ENCODE measurements around the gene SDF2. TPM values are rescaled to one million over a fixed set of nuclear protein-coding genes. Genes with fewer than 3 reads are reported as not detected.

The SDF2 gene
- total RNA-seq, 1 donor from 2014 or later: 48.8 TPM

DNA sequence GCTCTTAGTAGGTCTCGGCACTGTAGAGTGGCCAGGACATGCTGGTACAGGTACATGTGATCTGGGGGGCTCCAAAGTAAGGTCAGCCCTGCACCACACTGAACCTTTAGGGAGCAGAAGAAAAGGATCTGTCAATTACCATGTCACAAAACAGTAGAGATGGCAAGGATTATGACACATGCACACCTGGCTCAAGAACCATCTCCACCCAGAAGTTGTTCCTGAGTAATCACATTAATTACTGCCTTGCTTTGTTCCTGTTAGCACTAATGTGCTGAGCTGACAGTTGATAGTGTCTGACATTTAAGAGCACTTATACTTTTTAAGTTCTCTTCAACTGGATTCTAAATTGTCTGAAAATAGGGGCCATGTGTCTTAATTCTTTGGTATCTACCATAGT lies 26.2 kb downstream of the SDF2 start:
- H3K4me3 ChIP-seq: no peak overlapping the region
- H3K27me3 ChIP-seq (ENCODE audit: low read depth): no peaks in the 10 kb centered on the region
- H3K36me3 ChIP-seq: peaks cover 100% of the 10 kb centered on the region
- no peak for ATAC-seq
- no peak for DNase-seq
- TF ChIP-seq, protein P1, sequence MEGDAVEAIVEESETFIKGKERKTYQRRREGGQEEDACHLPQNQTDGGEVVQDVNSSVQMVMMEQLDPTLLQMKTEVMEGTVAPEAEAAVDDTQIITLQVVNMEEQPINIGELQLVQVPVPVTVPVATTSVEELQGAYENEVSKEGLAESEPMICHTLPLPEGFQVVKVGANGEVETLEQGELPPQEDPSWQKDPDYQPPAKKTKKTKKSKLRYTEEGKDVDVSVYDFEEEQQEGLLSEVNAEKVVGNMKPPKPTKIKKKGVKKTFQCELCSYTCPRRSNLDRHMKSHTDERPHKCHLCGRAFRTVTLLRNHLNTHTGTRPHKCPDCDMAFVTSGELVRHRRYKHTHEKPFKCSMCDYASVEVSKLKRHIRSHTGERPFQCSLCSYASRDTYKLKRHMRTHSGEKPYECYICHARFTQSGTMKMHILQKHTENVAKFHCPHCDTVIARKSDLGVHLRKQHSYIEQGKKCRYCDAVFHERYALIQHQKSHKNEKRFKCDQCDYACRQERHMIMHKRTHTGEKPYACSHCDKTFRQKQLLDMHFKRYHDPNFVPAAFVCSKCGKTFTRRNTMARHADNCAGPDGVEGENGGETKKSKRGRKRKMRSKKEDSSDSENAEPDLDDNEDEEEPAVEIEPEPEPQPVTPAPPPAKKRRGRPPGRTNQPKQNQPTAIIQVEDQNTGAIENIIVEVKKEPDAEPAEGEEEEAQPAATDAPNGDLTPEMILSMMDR (IDR thresholded peaks at IDR 0.05): no peak
- no peak overlapping the region for H3K27ac ChIP-seq
- no peaks in the 10 kb centered on the region for H3K4me1 ChIP-seq
- H3K9me3 ChIP-seq: no peaks in the 10 kb centered on the region
- intact Hi-C loops (cut with DNase I): no loop called here

DNA sequence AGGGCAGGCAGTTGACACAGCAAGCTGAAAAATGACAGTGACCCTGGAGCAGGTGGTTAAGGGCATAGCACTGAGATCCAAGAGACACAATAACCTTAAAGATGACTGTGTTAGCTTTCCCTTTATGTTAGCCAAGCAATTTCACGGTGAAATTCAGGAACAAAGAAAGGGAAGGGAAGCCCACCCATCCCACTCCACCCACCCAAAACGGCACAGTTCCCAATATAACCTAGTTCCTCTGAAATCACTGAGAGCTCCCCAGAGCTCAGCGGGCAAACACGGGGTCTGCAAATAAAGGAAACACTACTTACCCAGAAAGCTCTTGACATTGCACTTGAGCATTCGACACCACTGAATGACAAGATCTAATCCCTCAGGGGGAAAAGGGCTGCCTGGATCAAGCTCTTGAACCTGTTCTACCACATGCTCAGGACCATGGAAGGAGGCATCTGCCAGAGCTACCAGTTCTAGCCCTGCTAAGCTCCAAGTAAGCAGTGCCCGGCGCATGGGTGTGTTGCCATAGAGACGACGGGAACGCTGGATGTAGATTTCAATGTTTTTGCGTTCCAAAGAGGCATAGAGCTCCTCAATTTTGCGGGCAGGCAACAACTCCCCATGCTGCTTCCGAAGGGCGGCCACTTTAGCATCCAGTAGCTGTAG lies 27.4 kb downstream of the SDF2 start:
- no peaks in the 10 kb centered on the region for H3K4me1 ChIP-seq
- H3K9me3 ChIP-seq: no peaks in the 10 kb centered on the region
- ATAC-seq (no peak), DNase-seq (no peak)
- TF ChIP-seq, protein P1 (IDR thresholded peaks at IDR 0.05): no peak
- intact Hi-C loops (cut with DNase I): no loop called here
- no peak overlapping the region for H3K4me3 ChIP-seq
- no peaks in the 10 kb centered on the region for H3K27me3 ChIP-seq (ENCODE audit: low read depth)
- peaks cover 100% of the 10 kb centered on the region for H3K36me3 ChIP-seq
- H3K27ac ChIP-seq: no peak overlapping the region

DNA sequence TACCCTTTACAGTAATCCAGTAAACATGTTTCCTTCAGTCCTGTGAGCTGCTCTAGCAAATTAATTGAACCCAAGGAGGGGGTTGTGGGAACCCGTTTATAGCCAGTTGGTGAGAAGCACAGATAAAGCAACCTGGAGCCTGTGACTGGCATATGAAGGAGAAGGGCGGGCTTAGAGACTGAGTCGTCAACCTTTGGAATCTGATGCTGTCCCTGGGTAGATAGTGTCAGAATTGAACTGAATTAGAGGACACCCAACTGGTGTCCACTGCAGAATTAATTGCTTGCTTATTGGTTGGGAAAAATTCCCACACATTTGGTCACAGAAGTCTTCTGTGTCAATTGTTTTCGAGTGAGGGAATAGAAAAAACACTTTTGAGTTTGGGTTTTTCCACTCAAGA lies 34.9 kb downstream of the SDF2 start:
- intact Hi-C loops (cut with DNase I): no loop called here
- Histone ChIP-seq H3K27me3 (ENCODE audit: low read depth) (no peaks in the 10 kb centered on the region), H3K36me3 (peaks cover 99% of the 10 kb centered on the region), H3K4me1 (no peaks in the 10 kb centered on the region), H3K9me3 (no peaks in the 10 kb centered on the region), H3K4me3 (no peak overlapping the region), H3K27ac (no peak overlapping the region)
- TF ChIP-seq, protein P1 (IDR thresholded peaks at IDR 0.05): no peak
- ATAC-seq (no peak), DNase-seq (no peak)

DNA sequence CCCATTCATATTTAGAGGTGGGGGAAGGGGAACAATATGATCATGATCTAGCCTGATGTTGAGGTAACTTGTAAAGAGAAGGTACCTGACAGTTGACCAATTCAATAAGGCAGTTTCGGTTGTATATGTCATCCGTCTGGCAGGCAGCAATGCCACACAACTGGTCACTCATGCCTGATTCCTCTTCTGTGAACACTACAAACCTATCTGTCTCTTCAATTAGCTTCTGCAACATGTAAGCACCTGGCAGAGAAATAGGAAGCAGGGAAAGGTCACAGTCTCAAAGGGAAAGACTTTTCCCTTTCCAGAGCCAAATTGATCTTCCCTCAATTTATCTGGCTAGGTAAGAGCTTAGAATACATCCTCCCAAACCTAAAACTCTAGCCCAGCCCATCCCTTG lies 37.6 kb downstream of the SDF2 start:
- Histone ChIP-seq H3K27me3 (ENCODE audit: low read depth) (no peaks in the 10 kb centered on the region), H3K4me1 (no peaks in the 10 kb centered on the region), H3K36me3 (peaks cover 99% of the 10 kb centered on the region), H3K4me3 (no peak overlapping the region), H3K27ac (no peak overlapping the region), H3K9me3 (no peaks in the 10 kb centered on the region)
- DNase-seq: no peak
- TF ChIP-seq, protein P1 (IDR thresholded peaks at IDR 0.05): no peak
- intact Hi-C loops (cut with DNase I): no loop called here
- no peak for ATAC-seq

DNA sequence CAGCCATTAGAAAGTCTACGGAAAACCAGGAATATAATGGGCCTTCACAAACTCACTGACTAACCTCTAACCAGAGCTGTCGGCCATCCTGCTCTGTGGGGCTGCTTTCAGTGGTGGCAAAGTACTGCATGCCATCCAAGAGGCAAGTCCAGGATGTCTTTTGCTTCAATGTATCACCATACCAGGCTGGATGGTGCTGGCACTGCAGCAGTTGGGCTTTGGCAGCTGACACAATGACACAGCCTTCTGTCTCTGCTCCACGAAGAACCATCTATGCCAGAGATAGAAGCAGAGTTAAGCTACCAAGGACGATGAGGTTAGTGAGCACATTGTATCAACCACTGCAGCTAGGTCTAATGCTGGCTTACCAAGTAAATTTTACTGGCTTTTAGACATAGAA lies 38.0 kb downstream of the SDF2 start:
- no peak overlapping the region for H3K4me3 ChIP-seq
- no peak for ATAC-seq

More for the DNA sequence above, 38.0 kb downstream of the SDF2 start:
- Histone ChIP-seq H3K36me3 (peaks cover 99% of the 10 kb centered on the region), H3K27ac (no peak overlapping the region), H3K4me1 (no peaks in the 10 kb centered on the region), H3K9me3 (no peaks in the 10 kb centered on the region), H3K27me3 (ENCODE audit: low read depth) (no peaks in the 10 kb centered on the region)
- TF ChIP-seq, protein P1 (IDR thresholded peaks at IDR 0.05): no peak
- intact Hi-C loops (cut with DNase I): no loop called here
- DNase-seq: no peak

Data from lower lobe of right lung (tissue), 2 donors.